OCI-LY1 (cell line): Measurements from ENCODE around the gene CRACR2B.

Source experiments
- H2AFZ ChIP-seq: fragments of 200-600 bp; sonication (generic), shearing (Covaris generic); 2 replicates; pipeline ENCODE4 v1.6.0; 2014; ENCODE audit warnings: antibody characterized with exemption, mild to moderate bottlenecking, low read length
- H3F3A ChIP-seq: fragments of 200-600 bp; sonication (generic), shearing (Covaris generic); 2 replicates; pipeline ENCODE4 v1.6.0; 2014; ENCODE audit warnings: mild to moderate bottlenecking, antibody characterized with exemption, low read length, moderate library complexity; ENCODE audit not compliant: insufficient read depth
- H3K27ac ChIP-seq: fragments of 200-600 bp; sonication (generic); 2 replicates; pipeline ENCODE4 v1.5.1; 2014; ENCODE audit warnings: low read length, mixed run types, mild to moderate bottlenecking, low read depth; ENCODE audit not compliant: poor library complexity, severe bottlenecking
- H3K27me3 ChIP-seq: fragments of 200-600 bp; sonication (generic); 2 replicates; pipeline ENCODE4 v1.6.0; 2014; ENCODE audit warnings: antibody characterized with exemption, mild to moderate bottlenecking, low read length, moderate library complexity; ENCODE audit not compliant: insufficient read depth
- H3K36me3 ChIP-seq: fragments of 200-600 bp; sonication (generic); 2 replicates; pipeline ENCODE4 v1.6.1; 2014; ENCODE audit warnings: mild to moderate bottlenecking, antibody characterized with exemption, low read length, moderate library complexity, mixed read lengths; ENCODE audit not compliant: insufficient read depth
- H3K4me1 ChIP-seq: fragments of 200-600 bp; sonication (generic); 2 replicates; pipeline ENCODE4 v1.5.1; 2014; ENCODE audit warnings: mild to moderate bottlenecking, low read length, moderate library complexity; ENCODE audit not compliant: insufficient read depth, severe bottlenecking
- H3K4me2 ChIP-seq: fragments of 200-600 bp; sonication (generic), shearing (Covaris generic); 2 replicates; pipeline ENCODE4 v1.6.1; 2014; ENCODE audit warnings: low read length
- H3K4me3 ChIP-seq: fragments of 200-600 bp; sonication (generic); 2 replicates; pipeline ENCODE4 v1.5.1; 2014; ENCODE audit warnings: low read length, low read depth, mild to moderate bottlenecking, mixed read lengths; ENCODE audit not compliant: poor library complexity, severe bottlenecking
- H3K79me2 ChIP-seq: fragments of 200-600 bp; shearing (Covaris generic); 2 replicates; pipeline ENCODE4 v1.6.1; 2016; ENCODE audit warnings: mixed run types, low read length, mixed read lengths; ENCODE audit not compliant: insufficient read depth
- H3K9ac ChIP-seq: fragments of 200-600 bp; sonication (generic), shearing (Covaris generic); 2 replicates; pipeline ENCODE4 v1.6.1; 2014; ENCODE audit warnings: mild to moderate bottlenecking, low read length, mixed read lengths
- H3K9me2 ChIP-seq: fragments of 200-600 bp; sonication (generic), shearing (Covaris generic); 2 replicates; pipeline ENCODE4 v1.6.1; 2014; ENCODE audit warnings: low read depth, mild to moderate bottlenecking, low read length, mixed read lengths
- H3K9me3 ChIP-seq: fragments of 200-600 bp; shearing (Covaris generic); 2 replicates; pipeline ENCODE4 v1.6.1; 2014; ENCODE audit warnings: low read length, mixed read lengths
- H4K20me1 ChIP-seq: fragments of 200-600 bp; sonication (generic), shearing (Covaris generic); 2 replicates; pipeline ENCODE4 v1.6.0; 2016; ENCODE audit warnings: mild to moderate bottlenecking, low read length; ENCODE audit not compliant: insufficient read depth
- CTCF ChIP-seq: fragments of 200-600 bp; sonication (generic), shearing (Covaris generic); IDR thresholded peaks from 2 replicates; pipeline ENCODE4 v1.5.1; 2017; ENCODE audit warnings: mild to moderate bottlenecking, antibody characterized with exemption, low read length, moderate library complexity, mixed read lengths
- EZH2 ChIP-seq: fragments of 200-600 bp; sonication (generic), shearing (Covaris generic); IDR thresholded peaks from 2 replicates; pipeline ENCODE4 v1.8.0; 2017; ENCODE audit warnings: borderline replicate concordance, mixed run types, mild to moderate bottlenecking, antibody characterized with exemption, low read length, moderate library complexity, mixed read lengths

CRACR2B gene

GRCh38 chr11:845872-846495 lies 18.3 kb downstream of the CRACR2B start:
- H4K20me1 ChIP-seq, result no peaks in the 10 kb centered on the region
- no peak overlapping the region for H3K27ac ChIP-seq
- no peak overlapping the region for H3K9ac ChIP-seq
- H3K36me3 ChIP-seq, result peaks cover 3% of the 10 kb centered on the region; the same call in 1 of the 2 replicates
- no peaks in the 10 kb centered on the region for H3K9me2 ChIP-seq
- no peaks in the 10 kb centered on the region for H3K9me3 ChIP-seq
- H3K4me3 ChIP-seq, result no peak overlapping the region
- 0 out of 2 replicates have a peak, but pooled peaks cover 4% of the 10 kb centered on the region for H3K27me3 ChIP-seq
- TF ChIP-seq CTCF (no peak), EZH2 (no peak)
- peaks cover 37% of the 10 kb centered on the region for H3K4me1 ChIP-seq
- peaks cover 8% of the 10 kb centered on the region; the same call in 1 of the 2 replicates for H3K79me2 ChIP-seq
- H3F3A ChIP-seq, result no peaks in the 10 kb centered on the region
- no peak overlapping the region for H3K4me2 ChIP-seq
- no peak overlapping the region for H2AFZ ChIP-seq

- Histone ChIP-seq H3K4me1 (peaks cover 31% of the 10 kb centered on the region), H3K79me2 (peaks cover 5% of the 10 kb centered on the region; the same call in 1 of the 2 replicates), H3K4me2 (no peak overlapping the region), H3K27me3 (0 out of 2 replicates have a peak, but pooled peaks cover 4% of the 10 kb centered on the region), H3K36me3 (peaks cover 3% of the 10 kb centered on the region; the same call in 1 of the 2 replicates), H2AFZ (no peak overlapping the region), H3K27ac (no peak overlapping the region), H3K9me2 (no peaks in the 10 kb centered on the region), H3K9me3 (no peaks in the 10 kb centered on the region), H3K4me3 (no peak overlapping the region), H4K20me1 (no peaks in the 10 kb centered on the region), H3F3A (no peaks in the 10 kb centered on the region), H3K9ac (no peak overlapping the region)
- TF ChIP-seq EZH2 (no peak), CTCF (no peak)
Measured at GRCh38 chr11:846496-847098, 18.9 kb downstream of the CRACR2B start.

- H2AFZ ChIP-seq, result no peak overlapping the region
- no peak overlapping the region for H3K27ac ChIP-seq
- no peak overlapping the region for H3K4me2 ChIP-seq
- H3K4me3 ChIP-seq, result no peak overlapping the region
- TF ChIP-seq EZH2 (no peak), CTCF (no peak)
- H3F3A ChIP-seq, result no peaks in the 10 kb centered on the region
- no peaks in the 10 kb centered on the region for H3K9me3 ChIP-seq
- H3K4me1 ChIP-seq, result peaks cover 31% of the 10 kb centered on the region
- no peaks in the 10 kb centered on the region for H4K20me1 ChIP-seq
- H3K36me3 ChIP-seq, result no peaks in the 10 kb centered on the region
- peaks cover 4% of the 10 kb centered on the region; the same call in 1 of the 2 replicates for H3K27me3 ChIP-seq
- no peak overlapping the region for H3K9ac ChIP-seq
- H3K79me2 ChIP-seq, result no peaks in the 10 kb centered on the region
- no peaks in the 10 kb centered on the region for H3K9me2 ChIP-seq
Measured at GRCh38 chr11:847876-848275, 20.2 kb downstream of the CRACR2B start.
